ENCODE measurements around the gene NCL. TPM values are rescaled to one million over a fixed set of nuclear protein-coding genes. Genes with fewer than 3 reads are reported as not detected.

The NCL gene
- total and polyA plus RNA-seq, 2 of the 4 experiments (the other 2 are of a cell fraction), result 267 to 289 TPM

- ATAC-seq (ENCODE audit: low read depth), result no peak
- Histone ChIP-seq H3K36me3 (ENCODE audit: control insufficient read depth, insufficient read depth, low read length) (no peaks in the 10 kb centered on the region), H3K9ac (ENCODE audit: low read depth, low read length) (no peak overlapping the region), H4K5ac (ENCODE audit: low read depth, low read length) (no peak overlapping the region), H2AK5ac (ENCODE audit: low read depth, low read length) (no peak overlapping the region), H3K9me1 (ENCODE audit: insufficient read depth, low read length) (no peaks in the 10 kb centered on the region), H2AFZ (replicated peaks; ENCODE audit: low read length, poor library complexity) (no peak overlapping the region), H3K9me3 (ENCODE audit: control insufficient read depth, insufficient read depth, low read length) (no peaks in the 10 kb centered on the region), H4K8ac (ENCODE audit: low read depth in 2 of 2, low read length in 2 of 2) (no peak overlapping the region), H2BK20ac (ENCODE audit: low read depth, low read length) (no peak overlapping the region), H3K79me1 (ENCODE audit: low read depth in 1 of 2, low read length in 2 of 2) (no peaks in the 10 kb centered on the region), H3K14ac (replicated peaks; ENCODE audit: low read depth, low read length) (no peak overlapping the region), H2BK120ac (ENCODE audit: low read depth, low read length) (no peak overlapping the region), H3K4me2 (ENCODE audit: low read depth, low read length) (no peak overlapping the region), H4K91ac (ENCODE audit: insufficient read depth, low read depth, low read length) (no peak overlapping the region), H3K18ac (ENCODE audit: low read depth, low read length) (no peak overlapping the region), H2BK5ac (ENCODE audit: low read depth, low read length, poor library complexity, severe bottlenecking) (no peak overlapping the region), H4K20me1 (ENCODE audit: insufficient read depth, low read length) (no peaks in the 10 kb centered on the region), H3K4me1 (ENCODE audit: control insufficient read depth, insufficient read depth, low read length) (no peaks in the 10 kb centered on the region), H3K56ac (ENCODE audit: extremely low read depth, insufficient read depth, low read length) (no peak overlapping the region), H3K27ac (ENCODE audit: insufficient read depth, low read length) (no peak overlapping the region), H3K23ac (ENCODE audit: low read depth, low read length) (no peak overlapping the region), H3K27me3 (ENCODE audit: control insufficient read depth, insufficient read depth, low read length) (peaks cover 5% of the 10 kb centered on the region; the same call in 1 of the 2 replicates), H3K4ac (ENCODE audit: low read depth, low read length) (no peak overlapping the region), H2BK15ac (ENCODE audit: low read depth, low read length) (no peak overlapping the region), H3K4me3 (ENCODE audit: insufficient read depth, low read depth, low read length) (no peak overlapping the region), H2AK9ac (replicated peaks; ENCODE audit: low read depth, low read length, poor library complexity) (no peak overlapping the region)
- dilution Hi-C loops (cut with HindIII; ENCODE audit: low sequenced_read_pairs, unreplicated experiment) (no loop called here), intact Hi-C loops (cut with micrococcal nuclease) (loop anchor here (10.0 kb wide), 1 partner anchor 825 kb away; no protein-coding TSS in a partner anchor), in situ Hi-C loops (cut with MboI; ENCODE audit: low sequenced_read_pairs) (no loop called here)
- CTCF ChIA-PET, result no interaction called here
- BruUV-seq (replicated peaks), result no TSS peak
- POLR2A ChIA-PET (ENCODE audit: unreplicated experiment), result no interaction called here
- peak; percentile 23; the same call in 1 of the 2 replicates for TF ChIP-seq CTCF (conservative IDR thresholded peaks at IDR 0.05; ENCODE audit: low read depth, low read length)
- TF ChIP-seq CEBPB (IDR thresholded peaks at IDR 0.05; ENCODE audit: low read depth, low read length), result no peak
- TF ChIP-seq BHLHE40 (IDR thresholded peaks at IDR 0.05; ENCODE audit: low read depth, low read length), result no peak
- TF ChIP-seq RFX5 (IDR thresholded peaks at IDR 0.05; ENCODE audit: low read depth, low read length), result no peak
- peak; percentile 13; the same call in 1 of the 2 replicates for TF ChIP-seq RAD21 (IDR thresholded peaks at IDR 0.05; ENCODE audit: low read length)
- 81% methylated on average over 5 of the region's 14 CpGs; no CpG with 5 or more reads in 1 of the 2 experiments for WGBS, 2 experiments (ENCODE audit: extremely low coverage in 2 of 2, insufficient read length in 1 of 2)
- no peak for DNase-seq
Measured at GRCh38 chr2:231489990-231490389, 25.7 kb upstream of the NCL start.
